DND-41 (cell line): ENCODE measurements around the gene ATP6V1B1.

Experiments
- ATAC-seq: fragments of 200-7000 bp; cut with Tn5 transposase; 3 replicates; pipeline ENCODE4 v1.9.1; 2021; ENCODE audit warnings: low read depth; ENCODE audit not compliant: insufficient read depth
- DNase-seq: peaks from one replicate; pipeline ENCODE4 v3.0.0-alpha.2; 2020
- H2AFZ ChIP-seq: 2 replicates; pipeline ENCODE4 v1.6.0; 2012; ENCODE audit warnings: low read depth, low read length
- H3K27ac ChIP-seq: 2 replicates; pipeline ENCODE4 v1.5.1; 2012; ENCODE audit warnings: low read length, inconsistent platforms
- H3K27me3 ChIP-seq: fragments of 200-600 bp; sonication (generic); 2 replicates; pipeline ENCODE4 v1.6.0; 2012; ENCODE audit warnings: low read length, mild to moderate bottlenecking, inconsistent platforms; ENCODE audit not compliant: insufficient read depth, poor library complexity
- H3K36me3 ChIP-seq: 2 replicates; pipeline ENCODE4 v1.5.1; 2012; ENCODE audit warnings: low read length, inconsistent platforms; ENCODE audit not compliant: insufficient read depth
- H3K4me1 ChIP-seq: 2 replicates; pipeline ENCODE4 v1.5.1; 2012; ENCODE audit warnings: mild to moderate bottlenecking, low read length; ENCODE audit not compliant: insufficient read depth
- H3K4me2 ChIP-seq: 2 replicates; pipeline ENCODE4 v1.6.0; 2012; ENCODE audit warnings: mild to moderate bottlenecking, moderate library complexity, low read length, inconsistent platforms; ENCODE audit not compliant: insufficient read depth
- H3K4me3 ChIP-seq, 2 experiments: fragments of 200-600 bp in 1 of 2; shearing (Covaris generic) in 1 of 2; 2 replicates each; pipeline ENCODE4 v1.5.1; 2012 to 2016; ENCODE audit warnings: inconsistent platforms in 2 of 2, low read length in 2 of 2, mild to moderate bottlenecking in 2 of 2, low read depth in 1 of 2, moderate library complexity in 1 of 2
- H3K79me2 ChIP-seq: 2 replicates; pipeline ENCODE4 v1.6.0; 2012; ENCODE audit warnings: low read length, inconsistent platforms; ENCODE audit not compliant: insufficient read depth
- H3K9ac ChIP-seq: 2 replicates; pipeline ENCODE4 v1.6.0; 2012; ENCODE audit warnings: low read depth, mild to moderate bottlenecking, inconsistent platforms, low read length, moderate library complexity
- H3K9me3 ChIP-seq: 2 replicates; pipeline ENCODE4 v1.5.1; 2012; ENCODE audit warnings: low read length, moderate library complexity, mild to moderate bottlenecking, inconsistent platforms; ENCODE audit not compliant: insufficient read depth, severe bottlenecking
- H4K20me1 ChIP-seq: 2 replicates; pipeline ENCODE4 v1.6.0; 2012; ENCODE audit warnings: low read length; ENCODE audit not compliant: insufficient read depth
- EZH2 ChIP-seq: IDR thresholded peaks from 3 replicates; pipeline ENCODE4 v1.6.1; 2012; ENCODE audit warnings: borderline replicate concordance, low read depth, mild to moderate bottlenecking, moderate library complexity, low read length, inconsistent platforms; ENCODE audit not compliant: severe bottlenecking
- TF ChIP-seq, protein P1 (sequence below): IDR thresholded peaks from 2 replicates; pipeline ENCODE4 v1.5.1; 2012; ENCODE audit warnings: borderline replicate concordance, low read length, moderate library complexity, mild to moderate bottlenecking; ENCODE audit not compliant: poor library complexity, severe bottlenecking; ENCODE audit errors: extremely low read depth

ATP6V1B1 gene

GRCh38 chr2:70962885-70963878, 27.5 kb downstream of the ATP6V1B1 start:
- DNase-seq (no peak), ATAC-seq (no peak)
- Histone ChIP-seq H4K20me1 (no peaks in the 10 kb centered on the region; the same call in 1 of the 2 replicates), H3K79me2 (no peaks in the 10 kb centered on the region), H3K27me3 (no peaks in the 10 kb centered on the region), H3K4me3 (no peak overlapping the region), H3K27ac (no peak overlapping the region), H3K4me2 (no peak overlapping the region), H3K9ac (no peak overlapping the region), H3K36me3 (no peaks in the 10 kb centered on the region), H2AFZ (no peak overlapping the region), H3K9me3 (no peaks in the 10 kb centered on the region), H3K4me1 (peaks cover 4% of the 10 kb centered on the region)
- no peak for TF ChIP-seq EZH2
- TF ChIP-seq, protein P1, sequence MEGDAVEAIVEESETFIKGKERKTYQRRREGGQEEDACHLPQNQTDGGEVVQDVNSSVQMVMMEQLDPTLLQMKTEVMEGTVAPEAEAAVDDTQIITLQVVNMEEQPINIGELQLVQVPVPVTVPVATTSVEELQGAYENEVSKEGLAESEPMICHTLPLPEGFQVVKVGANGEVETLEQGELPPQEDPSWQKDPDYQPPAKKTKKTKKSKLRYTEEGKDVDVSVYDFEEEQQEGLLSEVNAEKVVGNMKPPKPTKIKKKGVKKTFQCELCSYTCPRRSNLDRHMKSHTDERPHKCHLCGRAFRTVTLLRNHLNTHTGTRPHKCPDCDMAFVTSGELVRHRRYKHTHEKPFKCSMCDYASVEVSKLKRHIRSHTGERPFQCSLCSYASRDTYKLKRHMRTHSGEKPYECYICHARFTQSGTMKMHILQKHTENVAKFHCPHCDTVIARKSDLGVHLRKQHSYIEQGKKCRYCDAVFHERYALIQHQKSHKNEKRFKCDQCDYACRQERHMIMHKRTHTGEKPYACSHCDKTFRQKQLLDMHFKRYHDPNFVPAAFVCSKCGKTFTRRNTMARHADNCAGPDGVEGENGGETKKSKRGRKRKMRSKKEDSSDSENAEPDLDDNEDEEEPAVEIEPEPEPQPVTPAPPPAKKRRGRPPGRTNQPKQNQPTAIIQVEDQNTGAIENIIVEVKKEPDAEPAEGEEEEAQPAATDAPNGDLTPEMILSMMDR, result no peak

GRCh38 chr2:70964133-70964532, 28.4 kb downstream of the ATP6V1B1 start:
- H3K4me3 ChIP-seq, result no peak overlapping the region
- H3K27ac ChIP-seq, result no peak overlapping the region
- no peaks in the 10 kb centered on the region for H3K9me3 ChIP-seq
- ATAC-seq (no peak), DNase-seq (no peak)
- H4K20me1 ChIP-seq, result no peaks in the 10 kb centered on the region; the same call in 1 of the 2 replicates
- no peak overlapping the region for H3K9ac ChIP-seq
- no peaks in the 10 kb centered on the region for H3K79me2 ChIP-seq
- TF ChIP-seq EZH2, result no peak
- TF ChIP-seq, protein P1, result no peak
- no peak overlapping the region for H3K4me2 ChIP-seq
- no peaks in the 10 kb centered on the region for H3K36me3 ChIP-seq
- no peaks in the 10 kb centered on the region for H3K4me1 ChIP-seq
- H2AFZ ChIP-seq, result no peak overlapping the region
- no peaks in the 10 kb centered on the region for H3K27me3 ChIP-seq

- Histone ChIP-seq H2AFZ (no peak overlapping the region), H3K27me3 (no peaks in the 10 kb centered on the region), H4K20me1 (no peaks in the 10 kb centered on the region; the same call in 1 of the 2 replicates), H3K9ac (no peak overlapping the region), H3K36me3 (no peaks in the 10 kb centered on the region), H3K4me3 (no peak overlapping the region), H3K4me1 (no peaks in the 10 kb centered on the region), H3K27ac (no peak overlapping the region), H3K4me2 (no peak overlapping the region), H3K79me2 (no peaks in the 10 kb centered on the region), H3K9me3 (no peaks in the 10 kb centered on the region)
- ATAC-seq (peak; percentile 70; the same call in 2 of the 3 replicates), DNase-seq (peak; percentile 43)
- TF ChIP-seq EZH2, result no peak
- TF ChIP-seq, protein P1, result peak; percentile 28
These were observed 29.1 kb downstream of the ATP6V1B1 start for GRCh38 chr2:70964596-70965386.
